Stimulated activated CD8-positive, alpha-beta memory T cell treated with anti-CD3 and anti-CD28 coated beads, Interleukin-2, amount 100 ng/mL, for 1 hour (primary cell): ENCODE measurements around the gene FOXK1.

Source experiments
- DNase-seq, 2 donors: peaks; one replicate each; pipeline ENCODE4 v3.0.0-alpha.2; 2020; ENCODE audit warnings: low read depth in 2 of 2

Gene FOXK1

GRCh38 chr7:4698707-4699275 lies 16.7 kb downstream of the FOXK1 start:
- DNase-seq, result no peak

GRCh38 chr7:4699841-4700240 lies 17.7 kb downstream of the FOXK1 start:
- no peak for DNase-seq

GRCh38 chr7:4700577-4701235 lies 18.6 kb downstream of the FOXK1 start:
- DNase-seq, result no peak

GRCh38 chr7:4702961-4703512 lies 20.9 kb downstream of the FOXK1 start:
- DNase-seq, result no peak

GRCh38 chr7:4703532-4703931 lies 21.4 kb downstream of the FOXK1 start:
- DNase-seq, result no peak

GRCh38 chr7:4706384-4707216 lies 24.5 kb downstream of the FOXK1 start:
- no peak for DNase-seq

- DNase-seq, result no peak
Measured at GRCh38 chr7:4707217-4707741, 25.2 kb downstream of the FOXK1 start.

- DNase-seq, result no peak
Measured at GRCh38 chr7:4707980-4708411, 25.9 kb downstream of the FOXK1 start.

GRCh38 chr7:4709187-4709586 lies 27.1 kb downstream of the FOXK1 start:
- DNase-seq, result no peak

GRCh38 chr7:4711093-4711492 lies 29.0 kb downstream of the FOXK1 start:
- no peak for DNase-seq

GRCh38 chr7:4711634-4712033 lies 29.5 kb downstream of the FOXK1 start:
- DNase-seq, result no peak

GRCh38 chr7:4712281-4713182 lies 30.4 kb downstream of the FOXK1 start:
- DNase-seq, result no peak

- DNase-seq, result no peak
Measured at GRCh38 chr7:4713183-4713784, 31.2 kb downstream of the FOXK1 start.

- DNase-seq, result no peak
Measured at GRCh38 chr7:4714161-4714700, 32.1 kb downstream of the FOXK1 start.

- DNase-seq, result no peak
Measured at GRCh38 chr7:4714767-4715409, 32.8 kb downstream of the FOXK1 start.

GRCh38 chr7:4715410-4715776 lies 33.3 kb downstream of the FOXK1 start:
- DNase-seq, result no peak

GRCh38 chr7:4716946-4717795 lies 35.1 kb downstream of the FOXK1 start:
- DNase-seq, result no peak

- no peak for DNase-seq
Measured at GRCh38 chr7:4718075-4718474, 36.0 kb downstream of the FOXK1 start.

- no peak for DNase-seq
Measured at GRCh38 chr7:4720225-4720624, 38.1 kb downstream of the FOXK1 start.
